K562 (cell line): ENCODE measurements around the gene CCSER2.

Experiments
- ATF7 ChIP-seq: fragments of 450-650 bp; IDR thresholded peaks from 2 replicates; pipeline ENCODE4 v1.7.1; 2014; ENCODE audit warnings: mild to moderate bottlenecking, moderate library complexity
- CHD2 ChIP-seq: IDR thresholded peaks from 2 replicates; pipeline ENCODE4 v1.6.1; 2011; ENCODE audit warnings: low read depth, low read length
- MITF ChIP-seq: IDR thresholded peaks from 2 replicates; pipeline ENCODE4 v1.6.1; 2014; ENCODE audit warnings: antibody characterized with exemption
- RREB1 ChIP-seq: fragments of 250-450 bp; sonication (Bioruptor Pico); IDR thresholded peaks from 2 replicates; pipeline ENCODE4 v1.4.0; 2020
- SMC3 ChIP-seq: conservative IDR thresholded peaks from 2 replicates; pipeline ENCODE4 v1.6.1; 2011; ENCODE audit warnings: low read depth, low read length, improper control_type of control experiment; ENCODE audit not compliant: insufficient read depth
- TARDBP ChIP-seq: fragments of 450-650 bp; IDR thresholded peaks from 2 replicates; pipeline ENCODE4 v1.6.1; 2016
- ZNF12 ChIP-seq: sonication (generic); formaldehyde crosslinking; IDR thresholded peaks from 2 replicates; pipeline ENCODE4 v1.4.0; 2020; ENCODE audit warnings: mild to moderate bottlenecking, missing genetic modification reagents
- ZNF124 ChIP-seq: sonication (generic); formaldehyde crosslinking; IDR thresholded peaks from 2 replicates; pipeline ENCODE4 v1.8.1; 2022; ENCODE audit warnings: missing genetic modification reagents
- ZNF175 ChIP-seq: fragments of 200-800 bp; sonication (Bioruptor generic); IDR thresholded peaks from 2 replicates; pipeline ENCODE4 v1.6.1; 2016; ENCODE audit warnings: low read depth, mild to moderate bottlenecking, missing genetic modification characterization, missing compliant biosample characterization
- ZNF354B ChIP-seq: fragments of 250-450 bp; sonication (Bioruptor Pico); IDR thresholded peaks from 2 replicates; pipeline ENCODE4 v1.4.0; 2020
- ZNF551 ChIP-seq: fragments of 250-450 bp; sonication (Bioruptor Pico); IDR thresholded peaks from 2 replicates; pipeline ENCODE4 v1.5.0; 2021; ENCODE audit warnings: mild to moderate bottlenecking, moderate library complexity
- TF ChIP-seq, protein P1 (sequence below), 3 experiments: IDR thresholded peaks in 2 of 3; conservative IDR thresholded peaks in 1 of 3; 2 replicates each; pipeline ENCODE4 v1.5.1; 2011 to 2012; ENCODE audit warnings: low read length in 3 of 3, mild to moderate bottlenecking in 3 of 3, control low read depth in 2 of 3, improper control_type of control experiment in 1 of 3, inconsistent platforms in 1 of 3, low read depth in 1 of 3, mixed read lengths in 1 of 3, moderate library complexity in 1 of 3; ENCODE audit not compliant: insufficient read depth in 2 of 3
- TF ChIP-seq, protein P2 (sequence below): sonication (generic); formaldehyde crosslinking; IDR thresholded peaks from 2 replicates; pipeline ENCODE4 v1.8.1; 2023; ENCODE audit warnings: mild to moderate bottlenecking, missing genetic modification reagents
- TF ChIP-seq, protein P3 (sequence below): sonication (generic); formaldehyde crosslinking; IDR thresholded peaks from 2 replicates; pipeline ENCODE4 v1.8.1; 2023; ENCODE audit warnings: mild to moderate bottlenecking, missing genetic modification reagents

DNA sequence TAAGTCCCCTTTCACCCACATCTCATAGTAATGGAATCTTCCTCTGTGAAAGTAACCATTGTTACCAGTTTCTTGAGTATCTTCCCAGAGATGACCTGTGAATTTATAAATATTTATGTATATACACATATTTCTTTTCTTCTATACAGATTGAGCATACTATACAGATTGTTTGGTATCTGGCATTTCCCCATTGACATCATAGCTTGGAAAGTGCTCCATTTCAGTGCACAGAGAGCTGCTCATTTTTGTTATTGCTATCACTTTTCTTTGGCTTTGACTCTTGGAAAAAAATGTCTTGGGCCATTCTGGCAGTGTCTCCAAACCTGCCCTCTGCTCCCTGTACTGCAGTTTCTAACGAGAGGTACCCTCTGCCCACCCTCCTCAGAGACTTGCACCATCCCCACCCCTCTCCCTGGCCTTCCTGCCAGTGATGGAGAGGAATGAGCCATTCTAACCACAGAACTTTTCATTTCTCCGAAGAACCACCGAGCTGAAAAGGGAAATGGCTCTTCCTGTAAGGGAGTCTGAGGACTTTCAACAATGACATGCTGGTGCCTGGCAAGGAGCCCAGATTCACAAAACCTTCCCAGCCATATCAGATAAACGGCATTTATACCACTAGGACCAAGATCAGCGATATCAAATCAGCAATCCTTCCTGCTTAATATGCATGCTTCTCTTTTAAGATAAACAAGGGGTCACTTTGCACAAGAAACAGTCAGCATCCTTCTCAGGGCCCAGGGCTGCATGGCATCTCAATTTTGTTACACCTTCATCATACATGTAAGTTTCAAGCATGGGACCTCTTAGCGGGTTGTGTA, 19.7 kb upstream of the CCSER2 start:
- TF ChIP-seq ZNF12 (CRISPR knock-in tag) (no peak), TARDBP (no peak), RREB1 (CRISPR knock-in tag) (no peak), ZNF551 (CRISPR knock-in tag) (no peak), ZNF354B (CRISPR knock-in tag) (no peak), SMC3 (no peak), ZNF175 (CRISPR knock-in tag) (no peak), CHD2 (no peak), ATF7 (no peak), ZNF124 (CRISPR knock-in tag) (no peak), MITF (no peak)
- TF ChIP-seq, protein P1, sequence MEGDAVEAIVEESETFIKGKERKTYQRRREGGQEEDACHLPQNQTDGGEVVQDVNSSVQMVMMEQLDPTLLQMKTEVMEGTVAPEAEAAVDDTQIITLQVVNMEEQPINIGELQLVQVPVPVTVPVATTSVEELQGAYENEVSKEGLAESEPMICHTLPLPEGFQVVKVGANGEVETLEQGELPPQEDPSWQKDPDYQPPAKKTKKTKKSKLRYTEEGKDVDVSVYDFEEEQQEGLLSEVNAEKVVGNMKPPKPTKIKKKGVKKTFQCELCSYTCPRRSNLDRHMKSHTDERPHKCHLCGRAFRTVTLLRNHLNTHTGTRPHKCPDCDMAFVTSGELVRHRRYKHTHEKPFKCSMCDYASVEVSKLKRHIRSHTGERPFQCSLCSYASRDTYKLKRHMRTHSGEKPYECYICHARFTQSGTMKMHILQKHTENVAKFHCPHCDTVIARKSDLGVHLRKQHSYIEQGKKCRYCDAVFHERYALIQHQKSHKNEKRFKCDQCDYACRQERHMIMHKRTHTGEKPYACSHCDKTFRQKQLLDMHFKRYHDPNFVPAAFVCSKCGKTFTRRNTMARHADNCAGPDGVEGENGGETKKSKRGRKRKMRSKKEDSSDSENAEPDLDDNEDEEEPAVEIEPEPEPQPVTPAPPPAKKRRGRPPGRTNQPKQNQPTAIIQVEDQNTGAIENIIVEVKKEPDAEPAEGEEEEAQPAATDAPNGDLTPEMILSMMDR (IDR thresholded peaks at IDR 0.05 in 2 of 3, conservative IDR thresholded peaks at IDR 0.05 in 1 of 3; ENCODE audit: insufficient read depth in 2 of 3, low read depth in 1 of 3, low read length in 3 of 3) = no peak
- TF ChIP-seq, protein P2, sequence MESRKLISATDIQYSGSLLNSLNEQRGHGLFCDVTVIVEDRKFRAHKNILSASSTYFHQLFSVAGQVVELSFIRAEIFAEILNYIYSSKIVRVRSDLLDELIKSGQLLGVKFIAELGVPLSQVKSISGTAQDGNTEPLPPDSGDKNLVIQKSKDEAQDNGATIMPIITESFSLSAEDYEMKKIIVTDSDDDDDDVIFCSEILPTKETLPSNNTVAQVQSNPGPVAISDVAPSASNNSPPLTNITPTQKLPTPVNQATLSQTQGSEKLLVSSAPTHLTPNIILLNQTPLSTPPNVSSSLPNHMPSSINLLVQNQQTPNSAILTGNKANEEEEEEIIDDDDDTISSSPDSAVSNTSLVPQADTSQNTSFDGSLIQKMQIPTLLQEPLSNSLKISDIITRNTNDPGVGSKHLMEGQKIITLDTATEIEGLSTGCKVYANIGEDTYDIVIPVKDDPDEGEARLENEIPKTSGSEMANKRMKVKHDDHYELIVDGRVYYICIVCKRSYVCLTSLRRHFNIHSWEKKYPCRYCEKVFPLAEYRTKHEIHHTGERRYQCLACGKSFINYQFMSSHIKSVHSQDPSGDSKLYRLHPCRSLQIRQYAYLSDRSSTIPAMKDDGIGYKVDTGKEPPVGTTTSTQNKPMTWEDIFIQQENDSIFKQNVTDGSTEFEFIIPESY = no peak
- TF ChIP-seq, protein P3, sequence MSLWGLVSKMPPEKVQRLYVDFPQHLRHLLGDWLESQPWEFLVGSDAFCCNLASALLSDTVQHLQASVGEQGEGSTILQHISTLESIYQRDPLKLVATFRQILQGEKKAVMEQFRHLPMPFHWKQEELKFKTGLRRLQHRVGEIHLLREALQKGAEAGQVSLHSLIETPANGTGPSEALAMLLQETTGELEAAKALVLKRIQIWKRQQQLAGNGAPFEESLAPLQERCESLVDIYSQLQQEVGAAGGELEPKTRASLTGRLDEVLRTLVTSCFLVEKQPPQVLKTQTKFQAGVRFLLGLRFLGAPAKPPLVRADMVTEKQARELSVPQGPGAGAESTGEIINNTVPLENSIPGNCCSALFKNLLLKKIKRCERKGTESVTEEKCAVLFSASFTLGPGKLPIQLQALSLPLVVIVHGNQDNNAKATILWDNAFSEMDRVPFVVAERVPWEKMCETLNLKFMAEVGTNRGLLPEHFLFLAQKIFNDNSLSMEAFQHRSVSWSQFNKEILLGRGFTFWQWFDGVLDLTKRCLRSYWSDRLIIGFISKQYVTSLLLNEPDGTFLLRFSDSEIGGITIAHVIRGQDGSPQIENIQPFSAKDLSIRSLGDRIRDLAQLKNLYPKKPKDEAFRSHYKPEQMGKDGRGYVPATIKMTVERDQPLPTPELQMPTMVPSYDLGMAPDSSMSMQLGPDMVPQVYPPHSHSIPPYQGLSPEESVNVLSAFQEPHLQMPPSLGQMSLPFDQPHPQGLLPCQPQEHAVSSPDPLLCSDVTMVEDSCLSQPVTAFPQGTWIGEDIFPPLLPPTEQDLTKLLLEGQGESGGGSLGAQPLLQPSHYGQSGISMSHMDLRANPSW (CRISPR knock-in tag) = no peak
